ENCODE measurements around the gene NT5C.
A peak's percentile ranks its signal among the peaks of the same experiment; 100 is the strongest.

The NT5C gene

DNA sequence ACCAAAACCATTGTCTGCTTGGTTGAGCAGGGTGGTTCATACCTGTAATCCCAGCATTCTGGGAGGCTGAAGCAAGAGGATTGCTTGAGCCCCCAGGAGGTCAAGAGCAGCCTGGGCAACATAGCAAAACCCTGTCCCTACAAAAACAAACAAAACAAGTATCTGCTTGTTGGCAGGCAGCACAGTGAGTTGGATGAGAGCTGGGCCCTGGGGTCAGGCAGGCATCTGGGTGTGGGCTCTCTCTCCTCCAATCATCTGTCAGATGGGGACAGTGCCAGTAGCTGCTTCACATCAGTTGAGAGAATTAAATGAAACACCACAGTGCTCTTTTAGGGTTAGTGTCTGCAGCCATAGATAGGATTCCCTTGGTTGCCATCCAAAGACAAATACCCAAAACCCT lies 16.0 kb downstream of the NT5C start:
- no peak for DNase-seq

DNA sequence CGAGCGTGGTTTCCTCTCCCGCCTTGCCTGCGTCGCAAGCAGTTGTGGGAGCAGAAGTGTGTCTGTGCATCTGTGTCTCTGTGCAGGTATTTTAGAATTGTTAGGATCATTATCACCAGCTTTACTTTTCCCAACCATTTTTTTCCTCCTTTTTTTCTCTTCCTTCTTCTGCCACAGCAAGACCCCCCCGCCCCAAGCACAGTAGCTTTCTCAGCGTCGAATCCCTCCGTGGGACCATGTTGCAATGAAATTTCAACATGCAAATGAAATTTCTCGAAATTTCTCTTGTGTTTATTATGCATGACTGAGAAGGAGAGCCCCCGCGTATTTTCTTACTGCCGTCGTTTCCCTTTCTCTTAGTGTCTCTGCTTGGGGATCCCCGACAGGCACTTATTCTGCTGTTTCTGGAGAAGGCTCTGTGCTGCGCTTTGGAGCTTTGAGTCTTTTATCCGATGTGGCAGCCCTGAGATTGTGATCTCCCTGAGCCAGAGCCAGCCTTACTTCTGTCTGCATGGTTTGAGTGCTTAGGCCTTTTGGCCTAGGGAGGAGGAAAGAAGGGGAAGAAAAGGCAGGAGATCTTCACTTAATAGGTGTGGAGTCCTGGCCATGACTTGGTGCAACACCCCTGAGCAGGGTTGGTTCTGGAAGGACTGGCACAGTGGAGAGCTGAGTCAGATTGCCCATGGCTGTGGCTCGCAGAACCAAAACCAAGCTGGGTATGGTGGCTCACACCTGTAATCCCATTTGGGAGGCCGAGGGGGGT lies 16.8 kb downstream of the NT5C start:
- DNase-seq, result no peak

DNA sequence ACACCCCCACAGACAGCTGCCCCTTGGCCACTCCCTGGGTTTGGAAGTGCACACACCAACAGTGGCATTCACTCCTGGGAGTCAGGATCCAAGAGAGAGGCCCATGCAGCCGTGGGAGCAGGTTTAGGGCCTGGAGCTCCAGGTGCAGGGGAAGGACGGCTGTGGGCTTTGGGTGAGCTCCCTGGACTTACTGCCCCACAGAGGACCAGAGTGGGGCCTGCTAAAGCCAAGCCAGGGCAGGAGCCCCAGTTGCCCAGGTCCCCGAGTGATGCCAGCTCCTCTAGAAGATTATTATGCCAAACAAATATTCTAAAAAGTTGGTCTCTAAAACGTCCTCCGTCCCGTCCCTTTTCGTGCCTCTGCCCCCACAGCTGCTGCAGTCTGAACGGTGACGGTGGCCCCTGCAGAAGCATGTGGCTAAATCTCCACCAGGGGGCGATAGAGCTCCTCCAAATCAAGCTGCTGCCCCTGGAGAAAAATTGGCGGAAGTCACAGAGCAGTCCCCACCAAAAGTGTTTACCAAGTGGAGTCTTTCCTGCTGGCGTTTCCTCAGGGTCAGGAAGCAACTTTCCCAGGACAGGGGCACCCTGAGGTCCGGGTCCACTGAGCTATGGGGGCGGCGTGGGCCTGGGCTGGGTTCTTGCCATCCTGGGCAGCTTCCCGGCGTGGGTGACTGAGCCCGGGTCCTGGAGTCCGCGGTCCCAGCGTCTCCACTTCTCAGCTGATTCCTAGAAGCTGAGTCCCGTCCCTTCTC lies 17.6 kb downstream of the NT5C start:
- DNase-seq, result peak; percentile 60 to 90 (median 83)

DNA sequence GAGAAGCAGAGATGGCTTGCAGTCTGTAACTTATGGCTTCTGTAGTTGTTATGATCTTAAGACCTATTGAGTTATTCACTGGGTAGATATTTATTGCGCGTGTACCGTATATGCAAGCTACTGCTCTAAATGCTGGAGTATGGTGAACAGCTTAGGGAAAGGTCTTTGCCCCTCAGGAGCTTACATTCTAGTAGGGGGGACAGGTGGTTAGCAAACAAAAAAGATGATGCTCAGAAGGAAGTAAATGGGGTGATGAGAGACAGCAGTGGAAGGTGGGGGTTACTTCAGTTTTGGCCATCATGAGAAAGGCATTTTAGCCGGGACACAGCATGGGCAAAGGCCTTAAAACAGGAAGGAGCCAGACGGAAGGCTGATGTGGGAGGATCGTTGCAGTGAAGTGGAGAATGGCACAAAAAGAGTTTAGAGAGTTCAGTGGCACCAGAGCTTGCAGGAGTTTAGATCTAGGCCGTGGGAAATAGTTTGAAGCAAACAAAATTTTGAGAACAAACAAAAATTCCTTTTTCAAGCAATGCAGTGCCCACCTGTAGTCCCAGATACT lies 19.7 kb downstream of the NT5C start:
- DNase-seq, result no peak

DNA sequence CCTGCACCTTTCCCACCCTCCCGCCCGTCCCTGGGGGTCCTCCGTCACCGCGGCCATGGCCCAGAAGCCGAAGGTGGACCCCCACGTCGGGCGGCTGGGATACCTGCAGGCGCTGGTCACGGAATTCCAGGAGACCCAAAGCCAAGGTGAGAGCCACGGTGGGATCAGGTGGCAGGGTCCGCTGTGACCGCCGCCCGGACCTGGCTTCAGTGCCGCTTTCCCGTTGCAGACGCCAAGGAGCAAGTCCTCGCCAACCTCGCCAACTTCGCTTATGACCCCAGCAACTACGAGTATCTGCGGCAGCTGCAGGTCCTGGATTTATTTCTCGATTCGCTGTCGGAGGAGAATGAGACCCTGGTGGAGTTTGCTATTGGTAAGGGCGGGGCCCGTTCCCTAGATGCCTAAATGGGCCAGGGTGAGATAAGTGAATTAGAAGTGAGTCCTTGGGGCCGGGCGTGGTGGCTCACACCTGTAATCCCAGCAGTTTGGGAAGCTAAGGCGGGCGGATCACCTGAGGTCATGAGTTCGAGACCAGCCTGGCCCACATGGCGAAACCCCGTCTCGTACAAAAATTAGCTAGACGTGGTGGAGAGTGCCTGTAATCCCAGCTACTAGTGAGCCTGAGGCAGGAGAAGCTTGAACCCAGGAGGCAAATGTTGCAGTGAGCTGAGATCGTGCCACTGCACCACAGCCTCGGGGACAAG lies 21.2 kb downstream of the NT5C start:
- peak in 1 of 5 experiments; percentile 41 for DNase-seq

DNA sequence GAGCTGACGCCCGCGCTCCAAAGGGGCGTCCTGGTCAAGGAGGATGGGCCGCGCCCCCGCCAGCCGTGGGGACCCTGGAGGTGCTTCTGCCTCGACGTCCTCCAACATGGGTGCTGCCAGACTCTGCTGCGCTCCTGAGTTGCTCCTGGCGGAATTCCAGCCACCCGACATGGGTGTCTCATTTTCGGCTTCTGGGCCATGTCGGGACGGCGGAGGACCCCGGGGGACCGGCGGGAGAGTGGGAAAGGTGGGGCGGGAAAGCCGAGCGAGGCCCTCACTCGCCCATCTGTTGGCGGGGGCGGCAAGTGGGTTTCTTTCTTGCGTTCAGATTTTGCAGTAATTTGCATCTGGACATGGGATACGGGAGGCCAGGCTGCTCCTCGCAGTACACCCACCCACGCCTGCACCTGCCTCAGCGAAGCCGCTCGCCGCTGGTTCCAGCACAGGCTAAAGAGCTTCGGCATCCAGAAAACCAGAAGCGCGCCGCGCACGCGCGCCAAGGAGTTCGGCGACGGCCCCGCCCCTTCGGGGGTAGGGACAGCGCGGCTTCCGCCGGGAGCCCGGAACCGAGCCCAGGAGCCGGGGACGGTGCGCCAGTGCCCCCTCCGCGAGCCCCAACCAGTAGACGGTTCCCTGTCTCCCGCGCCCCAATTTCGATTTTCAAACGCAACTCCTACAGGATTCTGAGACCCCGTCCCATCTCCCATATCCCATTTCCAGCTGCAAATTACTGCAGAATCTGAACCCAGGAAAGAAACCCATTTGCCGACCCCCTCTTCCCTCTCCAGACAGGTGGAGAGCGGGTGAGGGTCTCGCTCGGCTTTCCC lies 21.9 kb downstream of the NT5C start, which contains the start of gene ARMC7:
ARMC7 (plus strand) TSS at position 563 of the 827 bp plus-strand sequence. CDS start 320 bp downstream, outside the sequence.
- peak; percentile 83 to 89 (median 87) for DNase-seq

DNA sequence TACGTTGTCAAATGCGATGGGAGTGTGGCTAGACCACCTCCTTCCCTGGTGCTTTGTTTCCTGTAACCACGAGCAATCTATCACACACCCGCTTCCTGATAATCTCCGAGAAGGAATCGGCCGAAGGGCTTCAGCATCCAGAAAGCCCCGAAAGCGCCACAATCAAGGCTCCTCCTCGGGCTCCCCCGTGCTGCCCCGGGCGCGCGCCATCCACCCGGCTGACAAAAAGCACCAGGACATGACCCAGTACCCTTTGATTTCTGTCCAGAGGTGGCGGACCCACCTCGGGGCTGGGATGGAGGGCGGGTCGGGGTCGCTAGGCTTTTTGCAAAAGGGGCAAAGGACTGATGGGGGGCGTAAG lies 22.5 kb downstream of the NT5C start:
- DNase-seq, result no peak

DNA sequence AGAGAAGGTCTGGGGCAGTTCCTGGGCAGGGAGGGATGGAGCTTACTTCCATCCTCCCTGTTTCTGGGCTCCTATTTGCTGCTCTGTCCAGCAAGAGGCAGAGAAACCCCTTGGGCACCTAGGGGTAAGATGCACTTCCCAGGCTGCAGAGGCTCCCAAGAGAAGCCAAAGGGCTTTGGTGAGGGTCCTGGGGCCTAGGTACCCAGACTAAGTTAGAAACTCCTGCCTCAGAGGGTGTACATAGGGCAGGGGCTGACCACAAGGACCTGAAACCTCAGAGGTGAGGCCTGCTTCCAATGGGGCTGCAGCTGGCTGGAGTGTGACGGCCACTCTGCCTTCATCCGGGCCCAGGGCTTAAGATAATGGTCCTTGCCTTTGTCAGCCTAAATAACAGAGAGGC lies 23.3 kb downstream of the NT5C start:
- DNase-seq, result no peak

DNA sequence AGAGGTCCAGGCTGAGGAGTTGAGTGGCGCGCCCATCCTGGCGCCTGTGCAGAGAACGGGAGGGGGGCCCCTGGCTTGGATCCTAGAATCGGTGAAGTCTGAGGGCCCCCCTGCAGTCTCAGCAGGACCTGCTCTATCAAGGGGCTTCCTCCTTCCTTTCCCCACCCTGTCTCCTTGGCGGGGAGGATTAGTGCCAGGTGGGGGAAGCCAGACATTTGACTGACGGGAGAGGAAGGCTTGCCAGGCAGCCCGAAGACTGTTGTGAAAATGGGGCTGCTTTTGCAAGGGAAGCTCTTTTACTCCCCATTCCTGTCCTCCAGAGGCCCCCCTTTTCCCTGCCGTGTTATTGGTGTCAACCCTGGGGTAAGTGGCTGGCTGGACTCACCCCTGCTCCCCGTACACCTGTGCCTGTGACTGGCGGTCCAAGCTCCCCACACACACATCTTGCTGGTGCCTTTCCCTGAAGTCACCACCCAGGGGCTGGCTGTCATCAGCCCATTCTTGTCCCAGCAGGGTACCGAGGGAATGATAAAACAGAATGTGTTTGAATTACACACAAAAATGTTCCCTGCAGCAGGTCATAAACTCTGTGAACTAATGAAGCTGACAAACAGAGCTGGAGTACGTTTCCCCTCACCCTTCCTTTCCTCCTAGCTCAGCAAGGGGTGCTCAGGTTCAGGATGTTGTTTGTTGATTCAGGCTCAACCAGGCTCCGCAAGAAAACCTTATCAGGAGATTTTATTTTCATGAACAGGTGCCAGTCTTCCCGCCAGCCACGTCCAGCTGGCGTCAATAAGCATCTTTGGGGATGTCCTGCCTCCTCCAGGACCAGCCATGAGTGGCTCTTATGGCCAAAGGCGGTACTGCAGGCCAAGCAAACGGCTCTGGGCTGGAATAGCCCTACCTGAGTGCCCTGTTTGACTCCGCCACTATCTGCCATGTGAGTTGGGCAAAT lies 26.1 kb downstream of the NT5C start:
- peak in 1 of 5 experiments; percentile 32 for DNase-seq

DNA sequence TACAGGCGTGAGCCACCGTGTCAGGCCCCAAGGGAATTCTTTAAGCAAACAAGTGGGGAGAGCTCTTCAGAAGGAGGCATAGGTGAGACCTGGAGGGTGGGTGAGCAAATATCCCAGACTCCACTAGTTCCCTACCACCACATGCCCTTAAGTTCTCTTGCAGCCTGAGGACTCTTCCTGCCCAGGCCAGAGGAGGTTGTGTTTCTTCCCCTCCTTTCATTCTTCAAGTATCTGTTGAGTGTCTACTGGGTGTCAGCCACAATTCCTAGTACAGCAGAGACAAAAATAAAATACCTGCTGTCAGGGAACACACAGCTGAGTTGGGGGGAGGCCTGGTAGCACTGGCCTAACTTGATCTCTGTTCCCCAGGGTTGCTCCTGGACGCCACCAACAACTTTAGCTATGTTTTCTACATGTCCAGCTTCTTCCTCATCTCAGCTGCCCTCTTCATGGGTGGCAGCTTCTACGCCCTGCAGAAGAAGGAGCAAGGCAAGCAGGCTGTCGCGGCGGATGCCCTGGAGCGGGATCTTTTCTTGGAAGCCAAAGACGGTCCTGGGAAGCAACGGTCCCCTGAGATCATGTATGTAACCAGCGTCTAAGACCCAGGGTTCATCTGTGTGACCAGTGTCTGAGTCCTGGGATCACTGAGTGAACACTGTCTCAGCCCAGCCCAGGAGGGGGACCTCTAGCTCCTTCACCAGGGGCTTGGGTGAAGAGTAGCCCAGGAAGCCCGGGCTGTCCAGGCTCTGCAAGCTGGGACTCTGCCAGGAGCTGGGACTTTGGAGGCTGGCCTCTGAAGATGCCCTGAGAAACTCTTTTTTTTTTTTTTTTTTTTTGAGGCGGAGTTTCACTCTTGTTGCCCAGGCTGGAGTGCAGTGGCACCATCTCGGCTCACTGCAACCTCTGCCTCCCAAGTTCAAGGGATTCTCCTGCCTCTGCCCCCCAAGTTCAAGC lies 27.7 kb downstream of the NT5C start:
- no peak for DNase-seq

DNA sequence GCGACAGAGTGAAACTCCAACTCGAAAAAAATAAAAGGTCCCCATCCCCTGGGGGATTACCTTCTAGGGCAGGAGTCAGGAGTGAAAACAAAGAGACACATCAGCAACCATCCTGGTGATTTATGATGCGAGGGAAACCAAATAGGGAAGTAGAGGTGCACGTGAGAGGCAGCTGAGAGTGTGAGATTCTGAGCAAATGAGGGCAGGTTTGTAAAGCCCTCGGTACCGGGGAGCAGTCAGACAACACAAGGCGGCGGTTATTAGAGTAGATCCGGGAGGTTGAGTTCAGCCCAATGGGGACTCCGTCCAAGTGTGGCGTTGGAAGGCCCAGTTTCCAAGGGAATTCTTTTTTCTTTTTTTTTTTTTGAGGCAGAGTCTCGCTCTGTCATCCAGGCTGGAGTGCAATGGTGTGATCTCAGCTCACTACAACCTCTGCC lies 29.1 kb downstream of the NT5C start:
- no peak for DNase-seq

DNA sequence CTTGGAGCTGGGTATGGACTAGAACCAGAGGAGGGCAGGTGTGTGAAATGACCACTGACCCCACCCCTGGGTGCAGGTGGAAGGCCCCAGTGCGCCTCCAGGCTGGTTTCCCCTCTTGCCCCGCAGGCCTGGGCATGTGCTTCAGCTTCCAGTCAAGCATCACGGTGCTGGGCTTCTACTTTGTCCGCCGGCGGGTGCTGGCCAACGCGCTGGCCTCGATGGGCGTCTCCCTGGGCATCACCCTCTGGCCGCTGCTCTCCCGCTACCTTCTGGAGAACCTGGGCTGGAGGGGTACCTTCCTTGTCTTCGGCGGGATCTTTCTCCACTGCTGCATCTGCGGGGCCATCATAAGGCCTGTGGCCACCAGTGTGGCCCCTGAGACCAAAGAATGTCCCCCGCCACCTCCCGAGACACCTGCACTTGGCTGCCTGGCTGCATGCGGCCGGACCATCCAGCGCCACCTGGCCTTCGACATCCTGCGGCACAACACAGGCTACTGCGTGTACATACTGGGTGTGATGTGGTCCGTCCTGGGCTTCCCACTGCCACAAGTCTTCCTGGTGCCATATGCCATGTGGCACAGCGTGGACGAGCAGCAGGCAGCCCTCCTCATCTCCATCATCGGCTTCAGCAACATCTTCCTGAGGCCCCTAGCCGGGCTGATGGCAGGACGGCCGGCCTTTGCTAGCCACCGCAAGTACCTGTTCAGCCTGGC lies 31.5 kb downstream of the NT5C start:
- DNase-seq, result no peak

DNA sequence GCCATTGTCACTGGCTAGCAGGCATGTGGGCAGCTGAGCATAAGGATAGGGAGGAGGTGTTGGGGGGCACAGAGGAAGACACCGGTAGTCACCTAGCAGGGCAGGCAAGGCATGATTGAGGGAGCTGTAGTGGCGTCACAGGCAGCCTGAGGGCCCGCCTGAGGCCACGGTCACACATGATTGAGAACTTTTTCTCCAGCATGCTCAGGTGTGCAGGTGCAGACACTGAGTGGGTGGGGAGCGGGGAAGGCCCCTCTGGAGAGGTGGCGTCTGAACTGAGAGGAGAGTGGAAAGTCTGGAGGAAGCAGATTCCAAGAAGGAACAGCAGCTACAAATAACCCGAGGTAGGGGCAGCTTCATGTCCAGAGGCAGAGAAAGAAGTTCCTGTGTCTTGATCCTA lies 32.7 kb downstream of the NT5C start:
- DNase-seq, result no peak

DNA sequence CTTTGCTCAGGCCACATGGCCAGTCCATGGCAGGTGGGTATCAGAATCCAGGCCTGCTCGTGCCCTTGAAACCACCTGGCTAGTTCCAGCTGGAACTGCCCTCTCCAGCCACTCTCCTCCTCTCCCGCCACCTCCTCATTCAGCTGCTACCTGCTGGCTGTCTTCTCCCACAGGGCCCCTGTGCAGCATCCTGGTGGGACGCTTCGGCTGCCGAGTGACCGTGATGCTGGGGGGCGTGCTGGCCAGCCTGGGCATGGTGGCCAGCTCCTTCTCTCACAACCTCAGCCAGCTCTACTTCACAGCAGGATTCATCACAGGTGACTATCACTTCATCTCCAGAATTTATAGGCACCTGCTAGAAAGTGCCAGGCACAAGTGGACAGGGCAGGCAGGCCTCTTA lies 33.7 kb downstream of the NT5C start:
- no peak for DNase-seq

DNA sequence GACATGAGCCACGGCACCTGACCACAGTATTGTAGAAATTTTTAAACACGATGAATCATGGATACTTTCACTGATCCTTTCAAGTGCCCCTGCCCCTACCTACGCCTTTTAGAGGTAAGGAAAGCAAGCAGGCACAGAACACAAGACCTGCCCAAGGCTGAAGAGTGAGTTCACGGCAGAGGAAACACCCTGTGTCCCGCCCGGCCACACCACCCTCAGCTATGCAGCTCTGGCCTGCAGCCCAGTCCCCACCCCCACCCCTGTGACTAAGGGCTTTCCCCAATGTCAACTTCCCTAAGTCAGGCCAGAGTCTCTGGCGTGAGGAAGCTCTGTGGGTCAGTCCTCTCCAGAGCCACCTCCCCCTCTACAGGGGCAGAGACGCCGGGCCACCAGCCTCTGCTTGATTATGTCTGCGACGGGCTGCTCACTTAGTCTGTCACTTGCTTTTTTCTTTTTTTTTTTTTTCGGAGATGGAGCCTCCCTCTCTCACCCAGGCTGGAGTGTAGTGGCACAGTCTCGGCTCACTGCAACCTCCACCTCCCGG lies 35.4 kb downstream of the NT5C start:
- no peak for DNase-seq

DNA sequence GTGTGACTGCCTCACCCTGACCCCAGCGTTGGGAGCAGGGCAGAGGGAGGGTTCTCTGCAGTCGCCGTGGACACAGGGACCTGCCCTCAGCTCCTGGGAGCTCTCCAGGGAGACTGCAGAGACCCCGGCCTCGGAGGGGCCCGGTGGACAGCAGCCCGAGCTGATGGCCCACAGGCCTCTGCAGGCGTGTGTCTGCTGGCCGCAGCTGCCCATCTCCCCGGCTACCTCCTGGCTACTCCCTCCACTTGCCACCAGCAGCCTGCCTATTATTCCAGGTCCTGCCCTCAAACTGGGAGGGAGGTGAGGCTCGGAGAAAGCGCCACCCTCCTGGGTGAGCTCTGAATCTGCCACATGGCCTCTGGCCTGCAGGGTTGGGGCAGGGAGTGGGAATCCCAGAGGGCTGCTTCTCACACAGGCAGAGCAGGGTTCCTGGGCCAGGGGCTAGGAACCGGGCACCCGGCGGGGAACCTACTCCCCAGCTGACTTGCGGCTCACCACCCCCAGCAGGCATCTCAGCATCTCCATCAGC lies 36.6 kb downstream of the NT5C start:
- no peak for DNase-seq

DNA sequence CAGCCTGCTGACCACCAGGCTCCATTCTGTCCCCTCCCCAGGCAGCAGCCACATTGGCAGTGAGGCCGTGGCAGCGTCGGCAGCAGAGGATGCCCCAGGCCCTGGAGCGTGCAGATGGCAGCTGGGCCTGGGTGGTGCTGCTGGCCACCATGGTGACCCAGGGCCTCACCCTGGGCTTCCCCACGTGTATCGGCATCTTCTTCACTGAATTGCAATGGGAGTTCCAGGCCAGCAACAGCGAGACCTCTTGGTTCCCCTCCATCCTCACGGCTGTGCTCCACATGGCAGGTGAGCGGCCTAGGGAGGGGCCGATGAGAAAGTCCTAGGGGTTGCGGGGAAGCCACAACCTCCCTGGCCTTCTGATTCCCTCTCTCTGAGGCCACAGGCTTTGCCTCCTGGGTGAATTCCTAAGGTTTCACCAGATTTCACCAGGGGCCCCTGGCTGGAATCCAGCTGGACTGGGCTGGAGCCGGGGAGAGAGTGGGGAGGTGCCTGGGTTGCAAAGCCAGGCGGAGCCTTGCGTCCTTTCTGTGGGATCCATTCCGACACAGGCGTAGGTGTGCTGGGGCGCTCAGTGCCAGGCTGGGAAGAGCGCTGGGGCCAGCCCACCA lies 37.9 kb downstream of the NT5C start:
- DNase-seq, result no peak

DNA sequence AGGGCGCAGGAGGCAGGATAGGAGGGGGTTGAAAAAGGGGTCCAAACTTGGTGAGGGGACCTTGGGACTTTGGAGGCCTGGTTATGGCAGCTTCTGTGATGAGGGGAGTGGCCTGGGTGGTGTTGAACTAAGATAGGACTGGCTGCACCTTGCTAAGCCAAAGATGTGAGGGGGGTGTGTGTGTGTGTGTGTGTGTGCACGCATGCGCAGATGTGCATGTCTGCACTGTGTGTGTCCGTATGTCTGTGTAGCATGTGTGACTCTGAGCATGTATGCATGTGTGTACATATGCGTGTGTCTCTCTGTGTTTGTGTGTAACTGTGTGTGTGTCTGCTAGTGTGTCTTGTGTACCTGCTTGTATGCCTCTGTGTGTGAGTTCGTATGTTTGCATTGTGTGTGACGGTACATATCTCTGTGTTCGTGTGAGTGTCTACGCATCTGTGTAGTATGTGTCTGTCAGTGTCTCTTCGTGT lies 39.7 kb downstream of the NT5C start:
- DNase-seq, result no peak

Measured in T-helper 2 cell (primary cell).